HepG2 (cell line): Measurements from ENCODE around the gene FBP1. TPM values are rescaled to one million over a fixed set of nuclear protein-coding genes. Genes with fewer than 3 reads are reported as not detected.
A peak's percentile ranks its signal among the peaks of the same experiment; 100 is the strongest.

Experiments used
- BRF2 ChIP-seq: sonication (generic); formaldehyde crosslinking; IDR thresholded peaks from 2 replicates; pipeline ENCODE4 v1.8.1; 2022; ENCODE audit warnings: mild to moderate bottlenecking, missing genetic modification reagents
- GFI1 ChIP-seq: sonication (generic); formaldehyde crosslinking; IDR thresholded peaks from 2 replicates; pipeline ENCODE4 v1.5.0; 2020; ENCODE audit warnings: missing genetic modification reagents, mild to moderate bottlenecking, borderline replicate concordance
- GLI4 ChIP-seq: sonication (generic); formaldehyde crosslinking; IDR thresholded peaks from 2 replicates; pipeline ENCODE4 v1.5.1; 2020; ENCODE audit warnings: missing genetic modification reagents, mild to moderate bottlenecking, moderate library complexity, borderline replicate concordance
- GMEB1 ChIP-seq: sonication (generic); formaldehyde crosslinking; IDR thresholded peaks from 2 replicates; pipeline ENCODE4 v1.5.1; 2020; ENCODE audit warnings: missing genetic modification reagents, mild to moderate bottlenecking, borderline replicate concordance
- IKZF1 ChIP-seq: fragments of 450-650 bp; IDR thresholded peaks from 2 replicates; pipeline ENCODE4 v1.7.1; 2016
- KDM6A ChIP-seq: IDR thresholded peaks from 2 replicates; pipeline ENCODE4 v1.6.1; 2016; ENCODE audit warnings: low read depth
- MATR3 ChIP-seq: sonication (generic); formaldehyde crosslinking; IDR thresholded peaks from 2 replicates; pipeline ENCODE4 v1.4.0; 2020; ENCODE audit warnings: missing genetic modification reagents
- MYC ChIP-seq: sonication (generic); formaldehyde crosslinking; IDR thresholded peaks from 2 replicates; pipeline ENCODE4 v1.9.0; 2021; ENCODE audit warnings: missing genetic modification reagents, borderline replicate concordance
- NFATC3 ChIP-seq: sonication (generic); formaldehyde crosslinking; IDR thresholded peaks from 2 replicates; pipeline ENCODE4 v1.5.1; 2020; ENCODE audit warnings: mild to moderate bottlenecking, missing genetic modification reagents
- NFE2 ChIP-seq: sonication (generic); formaldehyde crosslinking; IDR thresholded peaks from 2 replicates; pipeline ENCODE4 v1.4.0; 2020; ENCODE audit warnings: missing genetic modification reagents
- PHF21A ChIP-seq: sonication (generic); formaldehyde crosslinking; IDR thresholded peaks from 2 replicates; pipeline ENCODE4 v1.5.0; 2020; ENCODE audit warnings: mild to moderate bottlenecking, missing genetic modification reagents
- RARG ChIP-seq: sonication (generic); formaldehyde crosslinking; IDR thresholded peaks from 2 replicates; pipeline ENCODE4 v1.4.0; 2020; ENCODE audit warnings: low read depth, mild to moderate bottlenecking, missing genetic modification reagents
- SETDB1 ChIP-seq: sonication (generic); formaldehyde crosslinking; IDR thresholded peaks from 2 replicates; pipeline ENCODE4 v1.5.1; 2020; ENCODE audit warnings: missing genetic modification reagents, mild to moderate bottlenecking, borderline replicate concordance
- TOPORS ChIP-seq: sonication (generic); formaldehyde crosslinking; IDR thresholded peaks from 2 replicates; pipeline ENCODE4 v1.8.0; 2023; ENCODE audit warnings: mild to moderate bottlenecking, missing genetic modification reagents
- ZBTB7B ChIP-seq: sonication (generic); formaldehyde crosslinking; IDR thresholded peaks from 2 replicates; pipeline ENCODE4 v1.4.0; 2020; ENCODE audit warnings: missing genetic modification reagents
- ZNF18 ChIP-seq: sonication (generic); formaldehyde crosslinking; IDR thresholded peaks from 2 replicates; pipeline ENCODE4 v1.8.0; 2022; ENCODE audit warnings: mild to moderate bottlenecking, missing genetic modification reagents; ENCODE audit not compliant: insufficient replicate concordance
- ZNF260 ChIP-seq: sonication (generic); formaldehyde crosslinking; IDR thresholded peaks from 2 replicates; pipeline ENCODE4 v1.4.0; 2020; ENCODE audit warnings: missing genetic modification reagents, low read depth, mild to moderate bottlenecking, borderline replicate concordance
- ZNF292 ChIP-seq: sonication (generic); formaldehyde crosslinking; IDR thresholded peaks from 2 replicates; pipeline ENCODE4 v1.8.1; 2022; ENCODE audit warnings: mild to moderate bottlenecking, low read depth, missing genetic modification reagents, borderline replicate concordance
- ZNF430 ChIP-seq: sonication (generic); formaldehyde crosslinking; IDR thresholded peaks from 2 replicates; pipeline ENCODE4 v1.9.0; 2021; ENCODE audit warnings: mild to moderate bottlenecking, missing genetic modification reagents
- ZNF709 ChIP-seq: sonication (generic); formaldehyde crosslinking; IDR thresholded peaks from 2 replicates; pipeline ENCODE4 v1.5.0; 2020; ENCODE audit warnings: mild to moderate bottlenecking, missing genetic modification reagents
- ZNF768 ChIP-seq: sonication (generic); formaldehyde crosslinking; IDR thresholded peaks from 2 replicates; pipeline ENCODE4 v1.4.0; 2020; ENCODE audit warnings: missing genetic modification reagents
- polyA plus RNA-seq, 8 experiments: library from polyadenylated mRNA; depleted of rRNA in 3 of 8; stranded (reverse) in 7 of 8; unstranded in 1 of 8; fragments of >200 nt; fragmentation: Illumina TruSeq in 4 of 8; extraction: Trizol in 4 of 8; gene quantifications; 2 replicates each; pipeline versions ENCODE4 v1.2.1 to v1.2.3, GENCODE V29; 2011 to 2016; ENCODE audit warnings: low read depth in 4 of 8, missing spikeins in 1 of 8, mixed read lengths in 1 of 8; ENCODE audit not compliant: insufficient read depth in 1 of 8
- total RNA-seq, 5 experiments: library from RNA; depleted of rRNA; stranded (reverse); fragments of >200 nt; fragmentation: Illumina TruSeq; extraction: Trizol; gene quantifications; 2 replicates each; pipeline ENCODE4 v1.2.3, GENCODE V29; 2016; ENCODE audit warnings: low read depth in 1 of 5
- TF ChIP-seq, protein P1 (sequence below): sonication (generic); formaldehyde crosslinking; IDR thresholded peaks from 2 replicates; pipeline ENCODE4 v1.4.0; 2020; ENCODE audit warnings: missing genetic modification reagents
- TF ChIP-seq, protein P2 (sequence below): sonication (generic); formaldehyde crosslinking; IDR thresholded peaks from 2 replicates; pipeline ENCODE4 v1.4.0; 2020; ENCODE audit warnings: missing genetic modification reagents

FBP1 gene
- total and polyA plus RNA-seq, 2 of the 13 experiments (the other 11 are each of a cell fraction or from before 2014, with no cell fraction given) = 0.29 to 0.53 TPM

DNA sequence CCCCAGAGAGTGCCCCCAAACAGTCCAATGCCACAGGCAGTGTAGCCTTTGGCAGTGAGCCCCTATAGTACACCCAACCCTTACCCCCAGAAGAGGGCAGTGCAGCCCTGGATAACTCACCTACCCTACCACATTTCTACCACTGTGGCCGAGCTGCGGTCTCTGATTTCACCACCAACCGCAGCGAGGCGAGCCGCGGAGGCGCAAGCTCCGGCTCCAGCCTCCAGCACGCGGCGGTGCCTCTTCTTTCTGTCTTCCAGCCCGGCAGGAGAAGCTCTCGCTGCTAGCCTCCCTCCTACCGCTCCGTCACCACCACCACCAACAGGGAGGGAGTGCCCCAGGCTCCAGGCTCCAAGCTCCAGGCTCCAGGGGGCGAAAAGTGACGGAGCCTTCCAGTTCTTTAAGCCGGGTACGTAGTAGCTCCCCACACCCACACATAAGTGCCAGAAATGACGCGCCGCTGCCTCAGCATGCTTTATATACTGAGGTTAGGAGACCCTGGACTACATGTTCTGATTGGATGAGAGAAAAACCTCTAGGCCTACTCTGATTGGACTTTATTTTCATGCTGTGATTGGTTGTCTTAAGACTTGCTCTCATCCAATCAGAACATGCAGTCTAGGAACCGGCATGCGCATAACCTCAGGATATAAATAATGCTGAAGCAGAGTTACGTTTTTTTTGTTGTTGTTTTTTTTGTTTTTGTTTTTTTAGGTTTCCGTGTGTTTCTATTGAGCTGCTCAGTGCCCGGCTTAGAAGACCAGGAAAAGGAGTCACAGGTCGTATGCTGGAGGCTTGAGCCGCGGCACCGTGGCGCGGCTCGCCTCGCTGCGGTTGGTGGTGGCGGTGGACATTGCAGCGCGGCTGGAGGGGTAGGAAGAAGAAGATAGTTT lies 84.6 kb downstream of the FBP1 start, which contains the start of gene PCAT7 (continued):
- TF ChIP-seq NFE2 = no peak
- no peak for TF ChIP-seq SETDB1
- TF ChIP-seq, protein P1, sequence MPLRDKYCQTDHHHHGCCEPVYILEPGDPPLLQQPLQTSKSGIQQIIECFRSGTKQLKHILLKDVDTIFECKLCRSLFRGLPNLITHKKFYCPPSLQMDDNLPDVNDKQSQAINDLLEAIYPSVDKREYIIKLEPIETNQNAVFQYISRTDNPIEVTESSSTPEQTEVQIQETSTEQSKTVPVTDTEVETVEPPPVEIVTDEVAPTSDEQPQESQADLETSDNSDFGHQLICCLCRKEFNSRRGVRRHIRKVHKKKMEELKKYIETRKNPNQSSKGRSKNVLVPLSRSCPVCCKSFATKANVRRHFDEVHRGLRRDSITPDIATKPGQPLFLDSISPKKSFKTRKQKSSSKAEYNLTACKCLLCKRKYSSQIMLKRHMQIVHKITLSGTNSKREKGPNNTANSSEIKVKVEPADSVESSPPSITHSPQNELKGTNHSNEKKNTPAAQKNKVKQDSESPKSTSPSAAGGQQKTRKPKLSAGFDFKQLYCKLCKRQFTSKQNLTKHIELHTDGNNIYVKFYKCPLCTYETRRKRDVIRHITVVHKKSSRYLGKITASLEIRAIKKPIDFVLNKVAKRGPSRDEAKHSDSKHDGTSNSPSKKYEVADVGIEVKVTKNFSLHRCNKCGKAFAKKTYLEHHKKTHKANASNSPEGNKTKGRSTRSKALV (CRISPR knock-in tag) = no peak
- TF ChIP-seq MATR3 = no peak
- no peak for TF ChIP-seq ZNF260 (CRISPR knock-in tag)
- TF ChIP-seq BRF2 = no peak
- TF ChIP-seq ZNF768 (CRISPR knock-in tag) = peak; percentile 75; the same call in 1 of the 2 replicates
- no peak for TF ChIP-seq KDM6A (CRISPR knock-in tag)
- TF ChIP-seq NFATC3 (CRISPR knock-in tag) = 0 out of 2 replicates have a peak, but pooled peaks have one; percentile 50
- TF ChIP-seq GLI4 = no peak
- TF ChIP-seq ZNF709 (CRISPR knock-in tag) = peak; percentile 62; the same call in 1 of the 2 replicates
- TF ChIP-seq ZNF292 = no peak; the same call in 1 of the 2 replicates
- TF ChIP-seq TOPORS (CRISPR knock-in tag) = no peak
- TF ChIP-seq PHF21A (CRISPR knock-in tag) = peak; percentile 75
- no peak for TF ChIP-seq IKZF1
- TF ChIP-seq GMEB1 = peak; percentile 50; the same call in 1 of the 2 replicates
- TF ChIP-seq, protein P2, sequence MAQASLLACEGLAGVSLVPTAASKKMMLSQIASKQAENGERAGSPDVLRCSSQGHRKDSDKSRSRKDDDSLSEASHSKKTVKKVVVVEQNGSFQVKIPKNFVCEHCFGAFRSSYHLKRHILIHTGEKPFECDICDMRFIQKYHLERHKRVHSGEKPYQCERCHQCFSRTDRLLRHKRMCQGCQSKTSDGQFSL (CRISPR knock-in tag) = no peak
- TF ChIP-seq RARG (CRISPR knock-in tag) = 0 out of 2 replicates have a peak, but pooled peaks have one; percentile 52
- 0 out of 2 replicates have a peak, but pooled peaks have one; percentile 59 for TF ChIP-seq ZNF430
- TF ChIP-seq GFI1 (CRISPR knock-in tag) = 0 out of 2 replicates have a peak, but pooled peaks have one; percentile 64
- no peak for TF ChIP-seq ZNF18 (CRISPR knock-in tag)
- peak; percentile 55; the same call in 1 of the 2 replicates for TF ChIP-seq MYC (CRISPR knock-in tag)
- no peak for TF ChIP-seq ZBTB7B (CRISPR knock-in tag)
